OCI-LY1 (cell line): ENCODE results near the gene WDR59.

Experiments
- EZH2 ChIP-seq: fragments of 200-600 bp; sonication (generic), shearing (Covaris generic); IDR thresholded peaks from 2 replicates; pipeline ENCODE4 v1.8.0; 2017; ENCODE audit warnings: borderline replicate concordance, mixed run types, mild to moderate bottlenecking, antibody characterized with exemption, low read length, moderate library complexity, mixed read lengths
- TF ChIP-seq, protein P1 (sequence below): fragments of 200-600 bp; sonication (generic), shearing (Covaris generic); IDR thresholded peaks from 2 replicates; pipeline ENCODE4 v1.5.1; 2017; ENCODE audit warnings: mild to moderate bottlenecking, antibody characterized with exemption, low read length, moderate library complexity, mixed read lengths

GRCh38 chr16:75028544-75029135, 43.7 kb upstream of the WDR59 start:
- TF ChIP-seq, protein P1, sequence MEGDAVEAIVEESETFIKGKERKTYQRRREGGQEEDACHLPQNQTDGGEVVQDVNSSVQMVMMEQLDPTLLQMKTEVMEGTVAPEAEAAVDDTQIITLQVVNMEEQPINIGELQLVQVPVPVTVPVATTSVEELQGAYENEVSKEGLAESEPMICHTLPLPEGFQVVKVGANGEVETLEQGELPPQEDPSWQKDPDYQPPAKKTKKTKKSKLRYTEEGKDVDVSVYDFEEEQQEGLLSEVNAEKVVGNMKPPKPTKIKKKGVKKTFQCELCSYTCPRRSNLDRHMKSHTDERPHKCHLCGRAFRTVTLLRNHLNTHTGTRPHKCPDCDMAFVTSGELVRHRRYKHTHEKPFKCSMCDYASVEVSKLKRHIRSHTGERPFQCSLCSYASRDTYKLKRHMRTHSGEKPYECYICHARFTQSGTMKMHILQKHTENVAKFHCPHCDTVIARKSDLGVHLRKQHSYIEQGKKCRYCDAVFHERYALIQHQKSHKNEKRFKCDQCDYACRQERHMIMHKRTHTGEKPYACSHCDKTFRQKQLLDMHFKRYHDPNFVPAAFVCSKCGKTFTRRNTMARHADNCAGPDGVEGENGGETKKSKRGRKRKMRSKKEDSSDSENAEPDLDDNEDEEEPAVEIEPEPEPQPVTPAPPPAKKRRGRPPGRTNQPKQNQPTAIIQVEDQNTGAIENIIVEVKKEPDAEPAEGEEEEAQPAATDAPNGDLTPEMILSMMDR: no peak
- TF ChIP-seq EZH2: no peak
